Stimulated activated CD8-positive, alpha-beta memory T cell treated with anti-CD3 and anti-CD28 coated beads, Interleukin-7, amount 100 ng/mL, for 48 hours (primary cell): ENCODE results near the gene ODAD4.
A peak's percentile ranks its signal among the peaks of the same experiment; 100 is the strongest.

Experiments
- DNase-seq, 2 donors: peaks; one replicate each; pipeline ENCODE4 v3.0.0-alpha.2; 2020; ENCODE audit warnings: low read depth in 1 of 2; ENCODE audit errors: extremely low read depth in 1 of 2

ODAD4 gene, protein sequence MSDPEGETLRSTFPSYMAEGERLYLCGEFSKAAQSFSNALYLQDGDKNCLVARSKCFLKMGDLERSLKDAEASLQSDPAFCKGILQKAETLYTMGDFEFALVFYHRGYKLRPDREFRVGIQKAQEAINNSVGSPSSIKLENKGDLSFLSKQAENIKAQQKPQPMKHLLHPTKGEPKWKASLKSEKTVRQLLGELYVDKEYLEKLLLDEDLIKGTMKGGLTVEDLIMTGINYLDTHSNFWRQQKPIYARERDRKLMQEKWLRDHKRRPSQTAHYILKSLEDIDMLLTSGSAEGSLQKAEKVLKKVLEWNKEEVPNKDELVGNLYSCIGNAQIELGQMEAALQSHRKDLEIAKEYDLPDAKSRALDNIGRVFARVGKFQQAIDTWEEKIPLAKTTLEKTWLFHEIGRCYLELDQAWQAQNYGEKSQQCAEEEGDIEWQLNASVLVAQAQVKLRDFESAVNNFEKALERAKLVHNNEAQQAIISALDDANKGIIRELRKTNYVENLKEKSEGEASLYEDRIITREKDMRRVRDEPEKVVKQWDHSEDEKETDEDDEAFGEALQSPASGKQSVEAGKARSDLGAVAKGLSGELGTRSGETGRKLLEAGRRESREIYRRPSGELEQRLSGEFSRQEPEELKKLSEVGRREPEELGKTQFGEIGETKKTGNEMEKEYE

DNA sequence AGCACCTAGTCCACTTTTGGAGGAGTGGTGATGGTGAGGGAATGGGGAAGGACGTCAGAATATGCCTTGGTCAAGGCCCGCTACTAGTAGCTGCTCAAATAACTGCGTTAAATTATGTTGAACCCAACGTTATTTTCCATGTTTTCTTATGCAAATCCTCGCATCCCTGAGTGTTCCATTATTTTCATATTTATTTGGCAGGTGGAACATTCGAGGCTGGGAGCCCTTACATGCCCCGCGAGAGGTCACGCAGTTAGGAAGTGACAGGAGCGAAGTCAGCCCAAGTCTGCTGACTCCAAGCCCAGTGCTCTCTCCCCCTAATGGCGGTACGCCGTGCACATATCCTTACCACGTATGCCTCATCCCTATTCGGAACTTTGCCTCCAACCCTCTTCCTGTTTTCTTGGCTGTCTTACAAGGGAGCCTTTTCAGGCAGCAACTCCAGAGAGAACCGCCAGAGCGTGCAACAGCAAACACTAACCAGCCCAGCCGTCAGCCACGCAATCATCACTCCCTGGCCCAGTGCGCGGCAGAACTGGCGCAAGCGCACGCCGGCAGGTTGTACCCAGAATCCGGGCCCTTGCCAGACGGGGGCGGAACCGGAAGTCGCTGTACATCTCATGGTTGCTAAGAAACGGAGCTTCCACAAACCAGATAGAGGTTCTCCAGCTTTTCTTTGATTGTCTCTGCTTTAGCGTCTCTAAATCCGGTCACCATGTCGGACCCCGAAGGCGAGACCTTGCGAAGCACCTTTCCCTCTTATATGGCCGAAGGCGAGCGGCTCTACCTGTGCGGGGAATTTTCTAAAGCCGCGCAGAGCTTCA lies at the start of gene ODAD4:
TSS of gene ODAD4 (plus strand) at position 609 of the 824 bp plus-strand sequence. CDS start at position 716, 107 bp downstream.
- peak; percentile 94 to 95 for DNase-seq

DNA sequence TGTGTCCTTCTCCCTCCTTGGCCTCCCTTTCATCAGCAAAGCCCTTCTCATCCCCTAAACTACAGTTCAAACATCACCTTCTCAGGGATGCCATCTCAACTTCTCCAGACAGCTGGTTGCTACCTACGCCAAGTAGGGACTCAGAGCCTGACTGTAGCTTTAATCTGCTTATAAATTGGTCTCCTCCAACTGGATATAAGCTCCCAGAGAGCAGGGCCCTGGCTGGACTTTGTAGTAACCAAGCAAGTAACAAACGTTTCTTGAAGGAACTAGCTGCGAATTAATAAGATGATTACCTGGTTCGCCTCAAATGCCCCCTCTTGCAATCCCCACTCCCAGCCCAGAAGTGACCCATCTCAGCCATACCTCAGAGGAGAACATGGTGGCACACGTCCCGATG lies 47.7 kb upstream of the ODAD4 start:
- no peak for DNase-seq

DNA sequence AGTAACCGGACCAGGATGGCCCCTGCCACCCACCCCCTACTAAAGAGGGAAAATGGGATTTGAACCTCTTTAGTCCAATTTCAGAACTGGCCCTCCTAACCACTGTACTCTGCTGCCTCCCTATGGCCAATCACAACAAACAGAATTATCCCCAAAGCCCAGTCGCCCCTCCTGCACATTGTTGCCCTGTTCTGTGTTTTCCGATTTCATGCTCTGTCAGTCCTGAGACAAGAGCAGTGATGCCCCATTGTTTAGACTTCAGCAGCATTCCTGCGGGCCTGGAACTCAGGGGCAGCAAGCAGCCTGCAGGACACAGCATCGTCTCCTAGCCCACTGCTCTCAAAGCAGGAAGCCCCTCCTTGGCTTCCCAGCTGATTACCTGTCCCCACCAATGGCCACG lies 44.7 kb upstream of the ODAD4 start:
- no peak for DNase-seq

DNA sequence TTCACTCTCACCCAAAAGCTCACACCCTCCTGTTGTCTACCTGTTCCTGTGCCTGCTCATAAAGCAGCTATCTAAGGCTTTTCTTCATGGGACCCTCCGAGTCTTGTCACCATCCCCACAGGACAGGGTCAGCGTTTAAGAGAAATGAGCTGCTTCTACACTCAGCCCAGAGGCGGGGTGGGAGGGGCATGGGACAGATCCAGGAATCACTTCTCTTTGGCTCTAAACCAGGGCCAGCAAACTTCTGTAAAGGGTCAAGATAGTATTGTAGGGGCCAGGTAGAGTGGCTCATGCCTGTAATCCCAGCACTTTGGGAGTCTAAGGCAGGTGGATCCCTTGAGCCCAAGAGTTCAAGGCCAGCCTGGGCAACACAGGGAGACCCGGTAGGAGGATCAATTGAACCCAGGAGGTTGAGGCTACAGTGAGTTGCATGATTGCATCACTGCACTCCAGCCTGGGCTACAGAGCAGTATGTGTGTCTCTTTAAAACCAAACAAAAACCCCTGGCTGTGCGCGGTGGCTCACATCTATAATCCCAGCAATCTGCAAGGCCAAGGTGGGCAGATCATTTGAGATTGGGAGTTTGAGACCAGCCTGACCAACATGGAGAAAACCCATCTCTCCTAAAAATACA lies 42.0 kb upstream of the ODAD4 start:
- DNase-seq = no peak

DNA sequence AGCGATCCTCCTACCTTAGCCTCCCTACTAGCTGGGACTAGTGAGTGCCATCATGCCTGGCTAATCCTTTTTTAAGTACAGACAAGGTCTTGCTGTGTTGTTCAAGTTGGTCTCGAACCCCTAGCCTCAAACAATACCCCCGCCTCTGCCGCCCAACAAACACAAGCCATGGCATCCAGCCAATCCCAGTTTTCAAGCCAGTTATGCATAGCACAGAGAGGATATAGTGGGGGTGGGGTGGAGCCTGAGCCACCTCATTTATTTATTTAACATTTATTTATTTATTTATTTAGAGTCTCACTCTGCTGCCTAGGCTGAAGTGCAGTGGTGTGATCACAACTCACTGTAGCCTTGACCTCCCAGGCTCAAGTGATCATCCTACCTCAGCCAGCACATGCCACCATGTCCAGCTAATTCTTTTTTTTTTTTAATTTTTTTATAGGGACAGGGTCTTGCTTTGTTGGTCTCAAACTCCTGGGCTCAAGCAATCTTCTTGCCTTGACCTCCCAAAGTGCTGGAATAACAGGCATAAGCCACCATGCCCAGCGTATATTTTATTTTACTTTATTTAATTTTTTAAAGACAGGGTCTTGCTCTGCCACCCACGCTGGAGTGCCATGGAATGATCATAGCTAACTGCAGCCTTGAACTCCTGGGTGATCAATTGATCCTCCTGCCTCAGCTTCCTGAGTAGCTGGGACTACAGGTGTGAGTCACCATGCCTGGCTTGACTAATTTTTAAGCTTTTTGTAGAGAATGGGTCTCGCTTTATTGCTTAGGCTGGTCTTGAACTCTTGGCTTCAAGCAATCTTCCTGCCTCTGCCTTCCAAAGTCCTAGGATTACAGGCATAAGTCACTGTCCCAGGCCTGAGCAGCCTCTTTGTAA lies 39.0 kb upstream of the ODAD4 start:
- DNase-seq = no peak

DNA sequence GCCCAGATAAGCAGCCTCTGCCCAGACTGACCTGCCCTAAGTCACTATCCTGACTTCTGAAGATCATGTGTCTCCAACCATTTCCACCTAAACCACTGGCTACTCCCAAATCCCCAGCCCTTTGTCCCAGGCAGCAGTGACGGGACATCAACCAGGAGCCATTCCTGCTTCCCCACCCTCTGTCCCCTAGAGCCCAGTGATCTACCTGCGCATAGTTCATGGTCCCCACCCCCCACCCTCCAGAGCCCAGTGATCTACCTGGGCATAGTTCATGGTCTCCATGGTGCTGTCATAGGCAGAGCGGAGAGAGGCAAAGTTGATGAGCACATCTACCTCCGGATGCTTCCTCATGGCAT lies 38.4 kb upstream of the ODAD4 start:
- DNase-seq = no peak

DNA sequence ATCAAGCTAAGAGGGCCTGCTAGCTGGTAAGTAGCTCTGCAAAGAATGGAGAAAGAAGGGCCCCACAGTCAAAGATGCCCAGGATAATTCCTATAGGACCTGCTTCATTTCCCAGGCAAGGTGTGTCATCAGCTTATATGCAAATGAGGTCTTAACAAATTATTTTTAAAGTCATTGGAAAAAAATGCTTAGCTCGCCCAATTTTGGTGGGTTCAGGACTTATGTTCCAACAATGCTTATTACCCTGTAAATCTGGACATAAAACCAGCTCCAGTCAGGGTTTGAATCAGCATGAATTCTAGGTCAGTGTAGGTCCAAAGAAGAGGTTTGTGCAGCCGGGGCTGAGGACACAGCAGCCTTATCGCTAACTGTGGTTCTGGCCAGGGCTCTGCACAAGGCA lies 37.0 kb upstream of the ODAD4 start:
- no peak for DNase-seq

DNA sequence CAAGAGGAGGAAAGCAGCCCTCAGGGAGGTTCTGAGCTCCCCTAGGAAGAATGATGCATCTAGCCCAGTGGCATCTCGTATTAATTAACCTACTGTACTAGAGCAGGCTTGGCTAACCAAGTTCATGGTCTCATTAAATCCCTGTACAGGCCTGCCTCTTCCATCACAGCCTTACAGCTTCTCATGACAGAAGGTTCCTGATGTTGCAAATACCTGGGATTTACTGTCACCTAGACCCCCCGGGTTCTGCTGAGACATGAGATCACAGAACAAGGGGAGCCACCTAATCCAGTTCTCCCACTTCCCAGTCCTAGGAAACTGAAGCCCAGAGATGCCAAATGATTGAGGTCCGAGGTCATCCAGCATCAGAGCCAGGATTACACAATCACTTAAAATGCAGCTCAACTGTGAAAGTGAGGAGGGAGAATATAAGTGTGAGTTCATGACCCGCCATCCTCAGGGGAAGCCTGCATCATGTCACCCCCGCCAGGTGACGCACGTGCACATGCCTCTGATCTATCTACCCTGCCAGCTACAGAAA lies 35.6 kb upstream of the ODAD4 start:
- DNase-seq = no peak

DNA sequence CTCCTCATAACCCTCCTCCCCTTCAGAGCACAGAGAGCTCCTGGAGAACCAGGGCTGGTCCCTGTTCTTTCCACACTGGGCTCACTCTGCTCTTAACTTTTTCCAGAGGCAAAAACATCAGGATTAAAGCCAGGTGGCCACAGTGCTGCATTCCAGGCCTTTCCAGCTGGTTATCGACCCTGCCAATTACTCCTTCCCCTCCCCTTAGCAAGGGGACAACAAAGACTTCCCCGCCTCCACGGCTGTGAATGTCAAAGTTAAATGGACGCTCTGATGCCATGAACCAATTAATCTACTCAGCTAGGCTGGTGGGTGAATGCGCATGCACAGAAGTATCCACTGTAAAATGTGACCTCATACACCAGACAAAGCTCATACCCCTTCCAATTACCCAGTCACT lies 34.8 kb upstream of the ODAD4 start:
- DNase-seq = no peak

DNA sequence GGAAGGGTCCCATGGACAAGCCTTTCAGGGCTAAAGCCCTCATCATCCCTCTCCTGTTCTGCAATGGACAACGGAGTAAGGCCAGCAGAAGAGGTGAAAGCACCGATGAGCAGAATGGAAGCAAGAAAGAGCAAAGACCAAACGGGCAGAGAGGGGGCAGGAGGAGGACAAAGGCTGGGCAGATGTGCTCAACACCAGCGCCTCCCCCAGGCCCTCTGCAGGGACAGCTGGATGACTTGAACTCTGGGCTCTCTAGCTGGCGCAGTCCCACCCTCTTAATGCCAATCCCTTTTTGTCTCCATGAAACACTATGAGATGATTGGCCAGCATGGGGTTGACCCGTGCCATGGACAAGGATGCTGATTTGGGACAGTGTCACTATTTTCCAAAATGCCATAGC lies 33.7 kb upstream of the ODAD4 start:
- no peak for DNase-seq

DNA sequence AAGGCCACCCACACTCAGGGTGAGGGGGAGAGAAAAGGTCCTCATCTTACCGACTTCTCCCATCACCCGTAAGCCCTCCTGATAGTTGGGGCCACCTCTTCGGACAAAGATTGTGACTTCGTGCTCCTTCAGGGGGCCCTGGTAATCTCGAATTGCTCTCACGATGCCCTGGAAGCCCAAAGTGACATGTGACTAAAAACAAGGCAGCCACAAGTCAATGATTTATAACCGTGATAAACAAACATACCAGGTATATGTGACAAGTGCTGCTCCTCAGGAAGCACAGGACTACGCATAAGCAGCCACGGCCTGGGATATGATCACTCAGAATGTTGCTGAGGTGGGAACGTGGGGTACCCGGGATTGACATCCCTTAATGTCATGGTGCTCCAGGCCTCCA lies 28.8 kb upstream of the ODAD4 start:
- no peak for DNase-seq

DNA sequence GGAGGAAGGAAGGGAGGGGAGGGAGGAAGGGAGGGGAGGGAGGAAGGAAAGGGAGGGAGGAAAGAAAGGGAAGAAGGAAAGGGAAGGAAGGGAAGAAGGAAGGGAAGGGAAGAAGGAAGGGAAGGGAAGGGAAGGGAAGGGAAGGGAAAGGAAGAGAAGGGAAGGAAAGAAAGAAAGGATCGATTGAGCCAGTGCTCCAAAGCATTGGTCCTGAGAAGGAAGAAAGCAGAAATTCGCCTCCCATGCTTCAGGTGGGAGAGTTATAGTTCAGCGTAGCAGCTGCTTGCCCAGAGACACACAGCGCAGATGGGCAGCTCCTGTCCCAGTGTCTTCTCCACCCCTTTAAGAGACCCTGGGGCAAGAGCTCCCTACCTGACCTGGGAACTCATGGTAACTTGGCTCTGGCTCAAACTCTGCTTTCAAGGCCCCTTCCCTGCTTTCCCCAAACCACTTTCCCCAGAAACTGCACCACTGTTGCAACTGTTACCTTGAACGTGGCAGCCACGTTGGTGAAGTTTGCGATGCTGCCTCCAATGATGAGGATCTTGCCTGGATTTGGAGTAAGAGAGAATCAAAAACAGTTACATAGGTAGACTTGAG lies 26.1 kb upstream of the ODAD4 start:
- DNase-seq = no peak

DNA sequence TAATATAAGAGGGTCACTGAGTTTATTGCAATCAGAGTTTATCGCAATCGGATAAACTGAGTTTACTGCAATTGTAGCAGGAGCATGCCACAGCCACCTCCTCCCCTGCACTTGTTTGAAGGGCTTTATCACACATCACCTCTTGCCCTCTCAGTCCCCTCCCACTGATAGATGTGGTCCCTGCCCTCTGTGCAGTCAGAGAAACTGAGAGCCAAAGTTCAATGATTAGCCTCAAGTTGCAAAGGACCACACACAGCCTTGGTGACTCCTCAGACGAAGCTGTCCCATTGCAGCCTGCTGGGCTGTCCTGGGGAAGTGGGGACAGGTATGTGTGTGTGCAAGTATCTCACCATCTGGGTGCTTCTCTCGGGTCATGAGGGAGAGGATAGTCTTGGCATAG lies 25.2 kb upstream of the ODAD4 start:
- DNase-seq = no peak

DNA sequence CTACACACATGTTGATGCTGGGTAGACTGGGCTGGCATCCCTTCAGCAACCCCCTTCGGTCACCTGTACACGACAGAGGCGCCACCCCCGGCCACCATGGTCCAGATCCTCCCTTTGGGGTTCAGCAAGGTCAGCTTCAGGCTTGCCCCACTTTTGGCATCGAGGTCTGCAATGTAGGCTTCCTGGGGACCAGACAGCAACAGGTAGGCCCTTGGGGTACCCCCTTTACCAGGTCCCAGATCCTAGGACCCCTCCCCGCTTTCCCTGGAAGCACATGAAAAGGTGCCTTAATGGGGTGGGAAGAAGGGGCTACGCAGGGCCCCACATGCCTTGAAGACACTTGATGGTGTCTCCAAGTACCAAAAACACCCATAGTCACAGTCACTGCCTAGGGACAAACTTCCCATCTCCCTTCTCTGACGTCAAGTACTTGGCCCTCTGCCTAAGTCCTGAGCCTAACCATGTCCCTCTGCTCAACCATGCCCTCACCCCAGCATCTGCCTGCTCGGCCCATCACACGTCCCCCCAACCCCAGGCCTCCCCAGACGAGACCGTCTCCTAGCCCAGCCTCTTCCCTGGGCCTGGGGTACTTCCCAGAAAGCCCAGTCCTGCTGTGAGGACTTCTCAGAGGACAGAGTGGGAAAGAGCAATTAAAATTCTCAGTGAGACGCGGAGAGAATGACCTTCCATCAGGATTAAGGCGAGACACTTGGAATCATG lies 23.8 kb upstream of the ODAD4 start:
- DNase-seq = no peak

DNA sequence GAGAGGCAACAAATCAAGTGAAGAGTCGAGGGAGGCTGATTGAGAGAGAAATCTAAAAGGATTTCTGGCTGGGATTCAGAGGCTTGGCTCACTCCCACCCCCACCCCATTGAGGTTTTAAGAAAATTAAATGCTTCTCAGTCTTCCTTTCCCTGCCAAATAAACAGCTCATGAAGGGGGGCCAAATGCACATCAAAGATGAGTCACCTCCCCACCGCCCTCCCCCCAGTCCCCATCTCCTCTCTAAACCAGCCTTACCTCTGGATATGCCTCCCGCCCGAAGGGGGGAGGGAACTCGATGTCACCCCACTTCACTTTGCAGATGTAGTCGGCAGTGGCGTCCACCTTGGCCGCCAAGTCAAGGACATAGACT lies 23.2 kb upstream of the ODAD4 start:
- DNase-seq = no peak

DNA sequence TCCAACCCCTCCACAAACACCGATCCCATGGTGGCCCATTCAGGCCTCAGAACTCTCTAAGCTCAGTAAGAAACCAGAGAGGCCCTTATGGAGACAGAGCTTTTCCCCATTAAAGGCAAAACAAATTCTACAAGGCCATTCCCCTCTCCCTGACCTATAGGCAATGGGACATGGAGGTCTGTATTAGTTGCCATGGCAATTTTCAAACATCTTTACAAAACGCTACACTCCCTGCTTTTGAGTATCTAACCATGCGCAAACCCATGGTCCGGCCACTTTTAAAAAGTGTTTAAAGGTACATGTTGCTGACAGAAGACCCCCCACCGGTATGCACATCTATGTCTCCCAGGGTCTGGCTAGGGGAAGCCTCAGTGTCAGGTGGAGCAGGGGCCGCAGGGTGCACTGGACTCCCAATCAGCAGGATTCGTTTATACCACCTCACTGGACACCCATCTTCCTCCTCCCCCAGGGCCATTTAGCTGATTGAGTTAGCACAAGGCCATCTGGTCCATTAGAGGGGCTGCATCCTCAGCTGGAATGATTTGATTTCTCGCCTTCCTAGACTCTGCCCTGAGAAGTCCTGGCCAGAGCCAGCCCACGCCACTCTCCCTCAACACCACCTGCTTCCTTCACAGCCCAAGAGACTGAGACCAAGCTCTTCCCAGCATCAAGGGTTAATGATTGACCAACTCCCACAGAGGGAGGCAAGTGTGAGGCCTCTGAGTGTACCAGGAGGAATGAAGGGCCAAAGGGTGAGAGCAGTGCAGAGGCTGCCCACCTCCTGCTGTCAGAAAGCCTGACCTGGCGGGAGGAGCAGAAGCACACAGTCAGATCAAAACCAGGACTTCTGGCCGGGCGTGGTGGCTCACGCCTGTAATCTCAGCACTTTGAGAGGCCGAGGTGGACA lies 22.5 kb upstream of the ODAD4 start:
- no peak for DNase-seq

DNA sequence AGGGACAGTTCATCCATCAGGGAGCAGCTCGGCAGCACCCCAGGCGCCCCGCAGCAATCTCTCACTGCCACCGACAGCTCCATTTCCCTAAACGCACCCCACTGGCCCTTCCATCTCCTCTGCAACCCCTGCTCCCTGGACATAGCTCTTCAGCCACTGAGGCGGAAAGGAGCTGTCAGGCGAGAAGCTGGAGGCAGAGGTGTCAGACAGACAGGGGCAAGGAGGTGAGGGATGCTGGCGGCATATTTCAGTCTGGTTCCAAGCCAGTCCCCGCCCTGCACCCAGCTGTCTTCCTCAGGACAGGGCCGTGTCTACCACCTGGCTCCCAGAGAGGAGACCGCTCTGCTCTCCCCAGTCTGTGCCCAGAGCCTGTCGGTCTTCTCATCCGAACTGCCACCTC lies 21.3 kb upstream of the ODAD4 start:
- no peak for DNase-seq
